ENCODE results near the gene CD3E. TPM values are rescaled to one million over a fixed set of nuclear protein-coding genes. Genes with fewer than 3 reads are reported as not detected.

Gene CD3E
- total and polyA plus RNA-seq, 9 of the 15 experiments (the other 6 are each of a cell fraction or from before 2014, with no cell fraction given), result 0.07 to 0.62 (median 0.19) TPM; not detected in 5

DNA sequence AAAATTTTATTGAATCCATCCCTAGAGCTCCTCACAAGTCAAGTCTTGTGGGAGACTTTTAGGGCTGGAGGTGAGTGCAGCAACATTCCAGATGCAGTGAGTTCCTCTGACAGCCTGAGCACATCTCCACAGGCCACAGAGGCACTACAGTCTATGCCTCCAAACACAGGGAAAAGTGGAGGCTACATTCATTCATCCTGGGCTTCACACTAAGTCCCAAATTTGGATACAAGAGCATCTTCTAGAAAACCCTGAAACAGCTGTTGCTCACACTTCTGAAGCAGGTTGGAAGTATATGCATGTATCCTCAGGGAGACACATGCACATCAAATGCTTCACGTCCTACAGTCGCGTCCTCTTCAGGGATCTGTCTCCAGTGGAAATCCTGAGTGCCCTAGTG lies 36.7 kb downstream of the CD3E start:
- no peaks in the 10 kb centered on the region for H3K9me1 ChIP-seq (ENCODE audit: control insufficient read depth, insufficient read depth, low read length)
- H3K36me3 ChIP-seq (ENCODE audit: control insufficient read depth, insufficient read depth, low read length), result no peaks in the 10 kb centered on the region
- no peak overlapping the region for H3K27ac ChIP-seq (ENCODE audit: extremely low read depth, low read depth, low read length)
- no peak for TF ChIP-seq SMARCC2 (IDR thresholded peaks at IDR 0.05; ENCODE audit: low read depth)
- no peak for TF ChIP-seq LCOR (CRISPR knock-in tag; IDR thresholded peaks at IDR 0.05)
- no peak for TF ChIP-seq ZNF766 (CRISPR knock-in tag; conservative IDR thresholded peaks at IDR 0.05)
- no peak for TF ChIP-seq JUN (IDR thresholded peaks at IDR 0.05; ENCODE audit: borderline replicate concordance, low read depth, low read length)
- TF ChIP-seq JUN (CRISPR knock-in tag; IDR thresholded peaks at IDR 0.05; ENCODE audit: borderline replicate concordance), result no peak
- TF ChIP-seq HDAC8 (tag; IDR thresholded peaks at IDR 0.05), result no peak
- TF ChIP-seq E2F5 (CRISPR knock-in tag; IDR thresholded peaks at IDR 0.05), result no peak
- TF ChIP-seq, protein P1, sequence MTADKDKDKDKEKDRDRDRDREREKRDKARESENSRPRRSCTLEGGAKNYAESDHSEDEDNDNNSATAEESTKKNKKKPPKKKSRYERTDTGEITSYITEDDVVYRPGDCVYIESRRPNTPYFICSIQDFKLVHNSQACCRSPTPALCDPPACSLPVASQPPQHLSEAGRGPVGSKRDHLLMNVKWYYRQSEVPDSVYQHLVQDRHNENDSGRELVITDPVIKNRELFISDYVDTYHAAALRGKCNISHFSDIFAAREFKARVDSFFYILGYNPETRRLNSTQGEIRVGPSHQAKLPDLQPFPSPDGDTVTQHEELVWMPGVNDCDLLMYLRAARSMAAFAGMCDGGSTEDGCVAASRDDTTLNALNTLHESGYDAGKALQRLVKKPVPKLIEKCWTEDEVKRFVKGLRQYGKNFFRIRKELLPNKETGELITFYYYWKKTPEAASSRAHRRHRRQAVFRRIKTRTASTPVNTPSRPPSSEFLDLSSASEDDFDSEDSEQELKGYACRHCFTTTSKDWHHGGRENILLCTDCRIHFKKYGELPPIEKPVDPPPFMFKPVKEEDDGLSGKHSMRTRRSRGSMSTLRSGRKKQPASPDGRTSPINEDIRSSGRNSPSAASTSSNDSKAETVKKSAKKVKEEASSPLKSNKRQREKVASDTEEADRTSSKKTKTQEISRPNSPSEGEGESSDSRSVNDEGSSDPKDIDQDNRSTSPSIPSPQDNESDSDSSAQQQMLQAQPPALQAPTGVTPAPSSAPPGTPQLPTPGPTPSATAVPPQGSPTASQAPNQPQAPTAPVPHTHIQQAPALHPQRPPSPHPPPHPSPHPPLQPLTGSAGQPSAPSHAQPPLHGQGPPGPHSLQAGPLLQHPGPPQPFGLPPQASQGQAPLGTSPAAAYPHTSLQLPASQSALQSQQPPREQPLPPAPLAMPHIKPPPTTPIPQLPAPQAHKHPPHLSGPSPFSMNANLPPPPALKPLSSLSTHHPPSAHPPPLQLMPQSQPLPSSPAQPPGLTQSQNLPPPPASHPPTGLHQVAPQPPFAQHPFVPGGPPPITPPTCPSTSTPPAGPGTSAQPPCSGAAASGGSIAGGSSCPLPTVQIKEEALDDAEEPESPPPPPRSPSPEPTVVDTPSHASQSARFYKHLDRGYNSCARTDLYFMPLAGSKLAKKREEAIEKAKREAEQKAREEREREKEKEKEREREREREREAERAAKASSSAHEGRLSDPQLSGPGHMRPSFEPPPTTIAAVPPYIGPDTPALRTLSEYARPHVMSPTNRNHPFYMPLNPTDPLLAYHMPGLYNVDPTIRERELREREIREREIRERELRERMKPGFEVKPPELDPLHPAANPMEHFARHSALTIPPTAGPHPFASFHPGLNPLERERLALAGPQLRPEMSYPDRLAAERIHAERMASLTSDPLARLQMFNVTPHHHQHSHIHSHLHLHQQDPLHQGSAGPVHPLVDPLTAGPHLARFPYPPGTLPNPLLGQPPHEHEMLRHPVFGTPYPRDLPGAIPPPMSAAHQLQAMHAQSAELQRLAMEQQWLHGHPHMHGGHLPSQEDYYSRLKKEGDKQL (CRISPR knock-in tag; IDR thresholded peaks at IDR 0.05; ENCODE audit: borderline replicate concordance), result no peak
- TF ChIP-seq FOXA1 (IDR thresholded peaks at IDR 0.05; ENCODE audit: borderline replicate concordance), result no peak
- in situ Hi-C loops (cut with MboI) (no loop called here), intact Hi-C loops (cut with micrococcal nuclease) (no loop called here)
- H3K27me3 ChIP-seq (ENCODE audit: control insufficient read depth in 2 of 2, insufficient read depth in 2 of 2, low read length in 2 of 2), result no peaks in the 10 kb centered on the region
- peaks cover 12 to 48% of the 10 kb centered on the region in 2 experiments for H3K4me1 ChIP-seq (replicated peaks in 1 of 2; ENCODE audit: control insufficient read depth in 2 of 2, insufficient read depth in 2 of 2, low read length in 2 of 2)
- POLR2A ChIA-PET, result interaction anchor here (1.2 kb wide), 1 partner anchor 10 kb away, joined by 5 read pairs; no protein-coding TSS in a partner anchor
- H3K4me3 ChIP-seq, result no peak overlapping the region
- CTCF ChIA-PET (ENCODE audit: low intra/inter-chr PET ratio), result no interaction called here
- peak overlapping the region; percentile 74 for H3K4me2 ChIP-seq (ENCODE audit: insufficient read depth, low read length)
- no peak overlapping the region for H2AFZ ChIP-seq (ENCODE audit: low read depth, low read length)
- H3K9me3 ChIP-seq (replicated peaks; ENCODE audit: control insufficient read depth, insufficient read depth, low read depth, low read length), result no peaks in the 10 kb centered on the region
- H3K79me2 ChIP-seq (ENCODE audit: control insufficient read depth, insufficient read depth, low read length), result peaks cover 8% of the 10 kb centered on the region; the same call in 2 of the 3 replicates
- H4K20me1 ChIP-seq (replicated peaks; ENCODE audit: control insufficient read depth, insufficient read depth, low read length), result no peaks in the 10 kb centered on the region
- no peak for ATAC-seq
- FAIRE-seq, result no peak
- no peak for DNase-seq (ENCODE audit: extremely low read depth in 1 of 4, low spot score in 3 of 4)
- BruUV-seq (replicated peaks), result no TSS peak
- WGBS (ENCODE audit: insufficient coverage, low coverage, missing lambda C conversion rate), result 86% methylated on average over 3 of the region's 3 CpGs
- no peak overlapping the region for H3K9ac ChIP-seq (ENCODE audit: insufficient read depth in 1 of 2, low read depth in 2 of 2, low read length in 2 of 2)

Measured in K562 (cell line).